Endothelial cell of umbilical vein (primary cell): Measurements from ENCODE around the gene TMEM266. TPM values are rescaled to one million over a fixed set of nuclear protein-coding genes. Genes with fewer than 3 reads are reported as not detected.

Source experiments
- BruUV-seq: library from RNA; stranded (reverse); fragments of 400-500 nt; replicated peaks from 2 replicates; lab custom pipeline; 2021; lab: Mats Ljungman, UMichigan
- CTCF ChIA-PET: fragments of 300-600, 350-600 bp; sonication (Branson Sonifier 250); formaldehyde crosslinking; loops from one replicate; lab custom pipeline; 2021; ENCODE audit warnings: antibody characterized with exemption, inconsistent platforms; lab: Charles Lee
- POLR2A ChIA-PET: fragments of 300-600, 350-600 bp; sonication (Branson Sonifier 250); formaldehyde crosslinking; loops from one replicate; lab custom pipeline; 2021; ENCODE audit warnings: antibody characterized with exemption, inconsistent platforms; lab: Charles Lee
- DNase-seq: peaks from one replicate; pipeline ENCODE4 v3.0.0-alpha.2; 2011; ENCODE audit warnings: low read depth, low spot score
- FAIRE-seq: peaks from 2 replicates; lab custom pipeline; 2011; peaks lifted over from hg19 to GRCh38; lab: Jason Lieb, UNC
- H2AFZ ChIP-seq: 2 replicates; pipeline ENCODE4 v1.6.0; 2012; ENCODE audit warnings: low read depth, low read length, control low read depth, inconsistent platforms
- H3K27ac ChIP-seq: 2 replicates; pipeline ENCODE4 v1.5.1; 2011; ENCODE audit warnings: low read depth, mild to moderate bottlenecking, control low read depth, low read length, moderate library complexity; ENCODE audit not compliant: insufficient read depth
- H3K27me3 ChIP-seq, 2 experiments: 2 replicates each; pipeline versions ENCODE4 v1.6.0 to v1.6.1; 2011; ENCODE audit warnings: low read length in 2 of 2, mixed read lengths in 1 of 2; ENCODE audit not compliant: control insufficient read depth in 2 of 2, insufficient read depth in 2 of 2
- H3K36me3 ChIP-seq, 2 experiments: 2 replicates in 1 of 2; 3 replicates in 1 of 2; pipeline ENCODE4 v1.5.1; 2011; ENCODE audit warnings: low read length in 2 of 2, mild to moderate bottlenecking in 1 of 2, moderate library complexity in 1 of 2; ENCODE audit not compliant: control insufficient read depth in 2 of 2, insufficient read depth in 2 of 2; ENCODE audit errors: extremely low read depth in 1 of 2
- H3K4me1 ChIP-seq: 3 replicates; pipeline ENCODE4 v1.5.1; 2011; ENCODE audit warnings: mild to moderate bottlenecking, low read length; ENCODE audit not compliant: control insufficient read depth, insufficient read depth; ENCODE audit errors: extremely low read depth
- H3K4me2 ChIP-seq: 2 replicates; pipeline ENCODE4 v1.6.1; 2011; ENCODE audit warnings: low read length, control low read depth, mixed read lengths; ENCODE audit not compliant: insufficient read depth
- H3K4me3 ChIP-seq, 3 experiments: fragments of 200-600 bp in 1 of 3; sonication (generic), shearing (Covaris generic) in 1 of 3; replicated peaks in 1 of 3; 2 replicates each; pipeline ENCODE4 v1.5.1; 2011 to 2016; ENCODE audit warnings: control low read depth in 3 of 3, low read length in 3 of 3, mild to moderate bottlenecking in 2 of 3, inconsistent platforms in 1 of 3, low read depth in 1 of 3, moderate library complexity in 1 of 3; ENCODE audit not compliant: insufficient read depth in 1 of 3
- H3K79me2 ChIP-seq: 2 replicates; pipeline ENCODE4 v1.6.0; 2012; ENCODE audit warnings: low read length, inconsistent platforms; ENCODE audit not compliant: control insufficient read depth, insufficient read depth
- H3K9ac ChIP-seq: replicated peaks from 2 replicates; pipeline ENCODE3; 2011; ENCODE audit warnings: low read length, control low read depth; ENCODE audit not compliant: insufficient read depth; ENCODE audit errors: extremely low read depth
- H3K9me1 ChIP-seq: replicated peaks from 3 replicates; pipeline ENCODE4 v1.6.0; 2011; ENCODE audit warnings: mild to moderate bottlenecking, low read length; ENCODE audit not compliant: control insufficient read depth, insufficient read depth; ENCODE audit errors: extremely low read depth
- H3K9me3 ChIP-seq: replicated peaks from 2 replicates; pipeline ENCODE4 v1.5.1; 2012; ENCODE audit warnings: low read length, inconsistent platforms; ENCODE audit not compliant: control insufficient read depth, insufficient read depth
- H4K20me1 ChIP-seq: replicated peaks from 2 replicates; pipeline ENCODE3; 2011; ENCODE audit warnings: mild to moderate bottlenecking, low read length; ENCODE audit not compliant: control insufficient read depth, insufficient read depth; ENCODE audit errors: extremely low read depth
- EZH2 ChIP-seq: IDR thresholded peaks from 2 replicates; pipeline ENCODE4 v1.6.1; 2012; ENCODE audit warnings: borderline replicate concordance, low read depth, mild to moderate bottlenecking, moderate library complexity, low read length, inconsistent platforms; ENCODE audit not compliant: severe bottlenecking
- FOS ChIP-seq: IDR thresholded peaks from 2 replicates; pipeline ENCODE4 v1.6.1; 2011; ENCODE audit warnings: mild to moderate bottlenecking, low read length, moderate library complexity, borderline replicate concordance; ENCODE audit not compliant: insufficient read depth
- GATA2 ChIP-seq: IDR thresholded peaks from 2 replicates; pipeline ENCODE4 v1.7.0; 2011; ENCODE audit warnings: low read depth, mild to moderate bottlenecking, moderate library complexity, mixed read lengths, low read length; ENCODE audit not compliant: insufficient read length, insufficient read depth
- JUN ChIP-seq: IDR thresholded peaks from 2 replicates; pipeline ENCODE4 v1.6.1; 2011; ENCODE audit warnings: borderline replicate concordance, low read depth; ENCODE audit not compliant: insufficient read length, insufficient read depth
- MYC ChIP-seq: IDR thresholded peaks from one replicate; pipeline ENCODE4 v1.6.1; 2011; ENCODE audit warnings: mild to moderate bottlenecking, low read depth, low read length
- POLR2A ChIP-seq: IDR thresholded peaks from 2 replicates; pipeline ENCODE4 v1.6.1; 2012; ENCODE audit warnings: low read depth, mild to moderate bottlenecking, control low read depth, low read length
- POLR2AphosphoS5 ChIP-seq: IDR thresholded peaks from 2 replicates; pipeline ENCODE4 v1.6.1; 2012; ENCODE audit warnings: low read depth, mild to moderate bottlenecking, control low read depth, low read length, moderate library complexity; ENCODE audit not compliant: insufficient read depth
- dilution Hi-C: fragments of 300-500 bp; cut with MboI; formaldehyde crosslinking; loops from one replicate; pipeline ENCODE4 v1.15.0; 2019; ENCODE audit warnings: low sequenced_read_pairs; ENCODE audit not compliant: extremely low pct_ligation_motif_present
- intact Hi-C: fragments of 100-400 bp; cut with micrococcal nuclease; formaldehyde crosslinking; loops from one replicate; pipeline ENCODE4 v1.10.0; 2022
- polyA plus RNA-seq, 4 experiments: library from polyadenylated mRNA; depleted of rRNA in 3 of 4; stranded (reverse) in 3 of 4; unstranded in 1 of 4; fragments of >200 nt; gene quantifications; 2 replicates each; pipeline versions ENCODE4 v1.2.1 to v1.2.3, GENCODE V29; 2011 to 2012; ENCODE audit warnings: missing spikeins in 1 of 4
- total RNA-seq: library from RNA; stranded (reverse); gene quantifications from 2 replicates; pipeline ENCODE4 v1.2.3, GENCODE V29; 2021
- TF ChIP-seq, protein P1 (sequence below): IDR thresholded peaks from 2 replicates; pipeline ENCODE4 v1.6.1; 2011; ENCODE audit not compliant: insufficient read depth, insufficient read length
- TF ChIP-seq, protein P2 (sequence below), 2 donors: IDR thresholded peaks; 1 replicate in 1 of 2; 2 replicates in 1 of 2; pipeline ENCODE4 v1.5.1; 2011; ENCODE audit warnings: low read length in 2 of 2, mild to moderate bottlenecking in 2 of 2, moderate library complexity in 2 of 2, control low read depth in 1 of 2, inconsistent platforms in 1 of 2, low read depth in 1 of 2; ENCODE audit not compliant: insufficient read depth in 1 of 2; ENCODE audit errors: extremely low read depth in 1 of 2

The TMEM266 gene
- total and polyA plus RNA-seq, 2 donors (not counting 3 experiments of a cell fraction or from before 2014, with no cell fraction given): not detected

DNA sequence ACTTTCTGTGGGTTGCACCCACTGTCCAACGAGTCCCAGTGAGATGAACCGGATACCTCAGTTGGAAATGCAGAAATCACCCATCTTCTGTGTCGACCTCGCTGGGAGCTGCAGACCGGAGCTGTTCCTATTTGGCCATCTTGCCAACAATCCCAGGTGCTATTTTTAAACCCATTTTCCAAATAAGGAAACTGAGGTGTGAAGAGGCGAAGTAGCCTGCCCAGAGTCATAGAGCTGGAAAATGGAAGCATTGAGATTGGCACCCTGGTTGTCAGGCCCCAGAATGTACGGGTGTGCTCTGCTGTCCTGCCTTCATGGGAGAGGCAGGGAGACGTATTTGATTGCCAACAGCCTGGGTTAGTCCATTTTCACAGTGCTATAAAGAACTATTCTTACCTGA is 39.6 kb downstream of the TMEM266 start:
- Histone ChIP-seq H3K27ac (no peak overlapping the region), H3K36me3 (no peaks in the 10 kb centered on the region), H3K9ac (no peak overlapping the region), H4K20me1 (no peaks in the 10 kb centered on the region), H3K9me3 (no peaks in the 10 kb centered on the region), H3K79me2 (no peaks in the 10 kb centered on the region), H3K4me2 (no peak overlapping the region), H2AFZ (no peak overlapping the region), H3K9me1 (no peaks in the 10 kb centered on the region), H3K27me3 (peaks cover 1 to 6% of the 10 kb centered on the region in 2 experiments), H3K4me1 (no peaks in the 10 kb centered on the region), H3K4me3 (no peak overlapping the region)
- ChIA-PET POLR2A (no interaction called here), CTCF (interaction anchor here (2.1 kb wide), 1 partner anchor 40 kb away, joined by 6 read pairs; no protein-coding TSS in a partner anchor)
- no peak for TF ChIP-seq FOS
- TF ChIP-seq, protein P1, sequence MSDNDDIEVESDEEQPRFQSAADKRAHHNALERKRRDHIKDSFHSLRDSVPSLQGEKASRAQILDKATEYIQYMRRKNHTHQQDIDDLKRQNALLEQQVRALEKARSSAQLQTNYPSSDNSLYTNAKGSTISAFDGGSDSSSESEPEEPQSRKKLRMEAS: no peak
- TF ChIP-seq POLR2AphosphoS5: no peak
- TF ChIP-seq POLR2A: no peak
- TF ChIP-seq EZH2: no peak
- TF ChIP-seq, protein P2, sequence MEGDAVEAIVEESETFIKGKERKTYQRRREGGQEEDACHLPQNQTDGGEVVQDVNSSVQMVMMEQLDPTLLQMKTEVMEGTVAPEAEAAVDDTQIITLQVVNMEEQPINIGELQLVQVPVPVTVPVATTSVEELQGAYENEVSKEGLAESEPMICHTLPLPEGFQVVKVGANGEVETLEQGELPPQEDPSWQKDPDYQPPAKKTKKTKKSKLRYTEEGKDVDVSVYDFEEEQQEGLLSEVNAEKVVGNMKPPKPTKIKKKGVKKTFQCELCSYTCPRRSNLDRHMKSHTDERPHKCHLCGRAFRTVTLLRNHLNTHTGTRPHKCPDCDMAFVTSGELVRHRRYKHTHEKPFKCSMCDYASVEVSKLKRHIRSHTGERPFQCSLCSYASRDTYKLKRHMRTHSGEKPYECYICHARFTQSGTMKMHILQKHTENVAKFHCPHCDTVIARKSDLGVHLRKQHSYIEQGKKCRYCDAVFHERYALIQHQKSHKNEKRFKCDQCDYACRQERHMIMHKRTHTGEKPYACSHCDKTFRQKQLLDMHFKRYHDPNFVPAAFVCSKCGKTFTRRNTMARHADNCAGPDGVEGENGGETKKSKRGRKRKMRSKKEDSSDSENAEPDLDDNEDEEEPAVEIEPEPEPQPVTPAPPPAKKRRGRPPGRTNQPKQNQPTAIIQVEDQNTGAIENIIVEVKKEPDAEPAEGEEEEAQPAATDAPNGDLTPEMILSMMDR (IDR thresholded peaks at IDR 0.05; ENCODE audit: extremely low read depth in 1 of 2, insufficient read depth in 1 of 2, low read depth in 1 of 2, low read length in 2 of 2): no peak
- no peak for TF ChIP-seq JUN
- TF ChIP-seq GATA2: no peak
- no peak for TF ChIP-seq MYC
- intact Hi-C loops: no loop called here
- dilution Hi-C loops: no loop called here
- DNase-seq (no peak), FAIRE-seq (no peak)
- BruUV-seq: no TSS peak
